Mammary epithelial cell (primary cell): ENCODE results near the gene CMC2.

Experiments
- CTCF ChIP-seq, 2 donors: IDR thresholded peaks in 1 of 2; conservative IDR thresholded peaks in 1 of 2; 2 replicates each; pipeline ENCODE4 v1.5.1; 2011 to 2012; ENCODE audit warnings: inconsistent platforms in 2 of 2, low read length in 2 of 2, mild to moderate bottlenecking in 2 of 2, control low read depth in 1 of 2, low read depth in 1 of 2; ENCODE audit not compliant: insufficient read depth in 1 of 2; ENCODE audit errors: extremely low read depth in 1 of 2
- EZH2 ChIP-seq: IDR thresholded peaks from 2 replicates; pipeline ENCODE4 v1.6.1; 2012; ENCODE audit warnings: low read length, inconsistent platforms, borderline replicate concordance

GRCh38 chr16:80964351-80964750 lies 42.3 kb downstream of the CMC2 start:
- TF ChIP-seq CTCF (conservative IDR thresholded peaks at IDR 0.05 in 1 of 2, IDR thresholded peaks at IDR 0.05 in 1 of 2; ENCODE audit: extremely low read depth in 1 of 2, insufficient read depth in 1 of 2, low read depth in 1 of 2, low read length in 2 of 2): no peak
- TF ChIP-seq EZH2: no peak
